Sigmoid colon (tissue), 7 donors: ENCODE results near the gene CAMK1D. TPM values are rescaled to one million over a fixed set of nuclear protein-coding genes. Genes with fewer than 3 reads are reported as not detected.

Experiments
- DNase-seq: peaks from one replicate; pipeline ENCODE4 v3.0.0-alpha.2; 2019
- H3K27ac ChIP-seq, 4 donors: fragments of 200-600 bp; sonication (generic); one replicate each; pipeline ENCODE4 v1.5.1; 2016 to 2019; ENCODE audit warnings: mild to moderate bottlenecking in 1 of 4
- H3K27me3 ChIP-seq, 3 donors: fragments of 200-600 bp; sonication (generic); one replicate each; pipeline ENCODE4 v1.5.1; 2019; ENCODE audit warnings: mild to moderate bottlenecking in 1 of 3
- H3K36me3 ChIP-seq, 4 donors: fragments of 200-600 bp; sonication (generic); one replicate each; pipeline ENCODE4 v1.5.1; 2016 to 2019
- H3K4me1 ChIP-seq, 4 donors: fragments of 200-600 bp; sonication (generic); one replicate each; pipeline ENCODE4 v1.5.1; 2017 to 2019
- H3K4me3 ChIP-seq, 4 donors: fragments of 200-600 bp; sonication (generic); one replicate each; pipeline ENCODE4 v1.5.1; 2017 to 2019; ENCODE audit warnings: mild to moderate bottlenecking in 2 of 4, moderate library complexity in 1 of 4
- H3K9me3 ChIP-seq, 4 donors: fragments of 200-600 bp in 3 of 4; sonication (generic) in 3 of 4; one replicate each; pipeline versions ENCODE4 v1.5.1 to v1.6.1; 2013 to 2019
- CTCF ChIP-seq, 4 experiments: fragments of 450-650 bp in 3 of 4; fragments of 200-600 bp in 1 of 4; IDR thresholded peaks; one replicate each; pipeline ENCODE4 v1.5.1; 2016 to 2019; ENCODE audit warnings: antibody characterized with exemption in 4 of 4, mild to moderate bottlenecking in 3 of 4, moderate library complexity in 2 of 4
- EP300 ChIP-seq, 4 donors: sonication (generic); formaldehyde crosslinking; IDR thresholded peaks; one replicate each; pipeline ENCODE4 v1.6.1; 2017; ENCODE audit warnings: antibody characterized with exemption in 4 of 4
- POLR2A ChIP-seq, 2 donors: fragments of 450-650 bp; IDR thresholded peaks; one replicate each; pipeline ENCODE4 v1.6.1; 2016; ENCODE audit warnings: antibody characterized with exemption in 2 of 2, mild to moderate bottlenecking in 2 of 2, moderate library complexity in 2 of 2
- POLR2AphosphoS5 ChIP-seq, 4 donors: sonication (generic); formaldehyde crosslinking; IDR thresholded peaks; one replicate each; pipeline ENCODE4 v1.6.1; 2017; ENCODE audit warnings: antibody characterized with exemption in 4 of 4
- WGBS, 2 donors: extraction: QIAGEN DNeasy Blood & Tissue Kit; methylation state at CpG; one replicate each; pipeline ENCODE4 v1.1.7; 2013; 5-methylcytosine and 5-hydroxymethylcytosine counted together
- intact Hi-C: fragments of 100-400 bp; cut with DNase I; formaldehyde crosslinking; loops from one replicate; pipeline ENCODE4 v1.15.1; 2023
- polyA plus RNA-seq, 3 donors: library from polyadenylated mRNA; stranded (reverse); fragments of 200-250 nt; gene quantifications; one replicate each; pipeline ENCODE4 v1.2.3, GENCODE V29; 2013
- total RNA-seq, 4 donors: library from RNA; depleted of rRNA; stranded (reverse); fragments of >200 nt; gene quantifications; one replicate each; pipeline ENCODE4 v1.1.0, GENCODE V29; 2016
- donor health status: healthy with polysubstance abuse.
- donor health status: Bipolar disorder and iron deficiency.
- donor health status: healthy.

CAMK1D gene
- total and polyA plus RNA-seq, 7 donors: 7.2 to 11.5 (median 8.6) TPM

DNA sequence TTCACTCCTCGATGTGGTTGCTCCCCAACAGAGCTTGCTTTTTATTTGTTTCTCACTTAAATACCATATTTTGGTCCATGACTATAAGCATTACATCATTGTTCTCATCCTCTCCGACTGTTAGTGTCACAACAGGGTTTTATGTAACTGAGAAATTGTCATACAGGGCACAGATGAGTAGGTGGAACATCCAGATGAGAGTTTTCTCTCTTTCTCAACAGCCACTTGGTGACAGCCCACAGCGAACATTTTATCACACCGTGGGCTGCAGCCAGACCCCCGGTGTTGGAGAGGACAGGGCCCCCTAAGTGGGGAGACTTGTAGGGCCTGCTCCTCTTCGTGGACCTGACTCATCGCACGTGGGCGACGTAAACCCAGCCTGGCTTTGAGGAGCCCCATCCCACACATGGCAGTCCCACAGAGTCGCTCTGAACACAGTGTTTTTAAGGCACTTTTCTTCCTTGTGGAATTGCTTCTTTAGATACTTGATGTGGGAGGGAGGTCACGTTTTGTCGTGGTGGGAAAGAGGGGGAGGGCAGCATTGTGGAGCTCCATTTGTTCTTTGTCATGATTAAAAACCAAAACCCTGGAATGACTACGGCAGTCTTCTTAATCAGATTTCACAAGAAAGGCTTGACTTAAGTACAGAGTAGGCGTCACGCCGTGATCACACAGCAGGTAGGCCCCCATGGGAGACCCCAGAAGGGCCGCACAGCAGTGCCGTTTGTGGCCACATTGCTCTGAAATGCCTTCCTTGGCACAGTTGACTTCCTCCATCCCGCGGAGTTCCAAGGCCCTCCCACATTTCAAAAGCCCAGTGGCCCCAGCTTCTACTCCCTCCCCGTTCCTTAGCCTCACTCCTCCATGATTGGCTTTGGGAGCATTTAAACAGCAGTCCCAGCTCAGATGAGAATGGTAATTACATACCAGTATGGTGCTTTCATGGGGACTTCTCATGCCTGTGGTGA is 431.6 kb downstream of the CAMK1D start:
- intact Hi-C loops: loop anchor here (5.0 kb wide), 1 partner anchor 34 kb away; no protein-coding TSS in a partner anchor

DNA sequence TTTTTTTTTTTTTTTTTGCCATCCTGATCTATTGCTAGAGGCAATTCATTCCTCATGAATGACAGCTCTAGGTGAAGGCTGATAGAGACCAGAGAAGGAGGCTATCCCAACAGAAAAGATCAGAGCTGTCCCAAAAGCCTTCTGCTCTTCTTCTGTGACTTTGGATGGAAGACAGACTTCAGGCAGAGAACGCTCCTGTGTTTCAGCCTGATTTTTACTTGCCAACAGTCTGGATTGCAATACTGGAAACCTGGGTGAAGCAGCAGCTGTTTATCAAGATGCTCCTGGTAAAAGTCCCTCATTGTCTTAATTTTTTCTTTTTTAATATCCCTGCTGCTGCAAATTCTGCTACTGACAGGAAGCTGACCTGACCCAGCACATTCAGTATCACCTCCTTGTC is 432.6 kb downstream of the CAMK1D start:
- WGBS, 2 donors: 92 to 99% methylated on average over 1 of the region's 1 CpG
- intact Hi-C loops: loop anchor here (1.0 to 5.0 kb wide), 2 partner anchors 35 to 120 kb away; no protein-coding TSS in a partner anchor
- Histone ChIP-seq H3K4me3 (no peak overlapping the region), H3K9me3 (no peaks in the 10 kb centered on the region), H3K27me3 (no peaks in the 10 kb centered on the region), H3K36me3 (no peaks in the 10 kb centered on the region), H3K27ac (peak overlapping the region in 2 of 4 donors; percentile 47 to 52), H3K4me1 (peaks cover 0 to 14% (median 0%) of the 10 kb centered on the region in 4 donors)
- TF ChIP-seq POLR2AphosphoS5 (IDR thresholded peaks at IDR 0.05) (peak in 1 of 4 donors; percentile 46), EP300 (IDR thresholded peaks at IDR 0.05) (no peak), POLR2A (IDR thresholded peaks at IDR 0.05) (no peak), CTCF (IDR thresholded peaks at IDR 0.05) (no peak)
- peak; percentile 46 for DNase-seq

More for the DNA sequence above, 431.6 kb downstream of the CAMK1D start:
- Histone ChIP-seq H3K27ac (peak overlapping the region in 2 of 4 donors; percentile 47 to 52), H3K27me3 (no peaks in the 10 kb centered on the region), H3K36me3 (no peaks in the 10 kb centered on the region), H3K4me1 (peaks cover 0 to 14% (median 0%) of the 10 kb centered on the region in 4 donors), H3K4me3 (no peak overlapping the region), H3K9me3 (no peaks in the 10 kb centered on the region)
- 91% methylated on average over 22 of the region's 22 CpGs for WGBS, 2 donors
- peak; percentile 65 for DNase-seq
- TF ChIP-seq CTCF (IDR thresholded peaks at IDR 0.05) (no peak), POLR2AphosphoS5 (IDR thresholded peaks at IDR 0.05) (peak in 1 of 4 donors; percentile 20)

- intact Hi-C loops: loop anchor here (1.0 to 5.0 kb wide), 2 partner anchors 35 to 120 kb away; no protein-coding TSS in a partner anchor
- no peaks in the 10 kb centered on the region for H3K27me3 ChIP-seq
- DNase-seq: peak; percentile 74
- 61 to 63% methylated on average over 8 of the region's 8 CpGs for WGBS, 2 donors
- H3K27ac ChIP-seq: peak overlapping the region in 2 of 4 donors; percentile 47 to 52
- no peaks in the 10 kb centered on the region for H3K36me3 ChIP-seq
- H3K9me3 ChIP-seq: no peaks in the 10 kb centered on the region
- peaks cover 0 to 14% (median 0%) of the 10 kb centered on the region in 4 donors for H3K4me1 ChIP-seq
- TF ChIP-seq POLR2AphosphoS5 (IDR thresholded peaks at IDR 0.05): no peak
- peak; percentile 16 to 62 (median 54) for TF ChIP-seq CTCF (IDR thresholded peaks at IDR 0.05)
- no peak overlapping the region for H3K4me3 ChIP-seq
These were observed 433.2 kb downstream of the CAMK1D start for GRCh38 chr10:12782537-12782936.

- no peaks in the 10 kb centered on the region for H3K27me3 ChIP-seq
- no peak for DNase-seq
- intact Hi-C loops: loop anchor here (5.0 kb wide), 1 partner anchor 36 kb away; no protein-coding TSS in a partner anchor
- peaks cover 0 to 14% (median 0%) of the 10 kb centered on the region in 4 donors for H3K4me1 ChIP-seq
- H3K9me3 ChIP-seq: no peaks in the 10 kb centered on the region
- TF ChIP-seq CTCF (IDR thresholded peaks at IDR 0.05) (no peak), POLR2A (IDR thresholded peaks at IDR 0.05) (no peak), EP300 (IDR thresholded peaks at IDR 0.05) (no peak), POLR2AphosphoS5 (IDR thresholded peaks at IDR 0.05) (no peak)
- peak overlapping the region in 2 of 4 donors; percentile 49 to 52 for H3K27ac ChIP-seq
- no peak overlapping the region for H3K4me3 ChIP-seq
- peaks cover 0 to 2% (median 0%) of the 10 kb centered on the region in 4 donors for H3K36me3 ChIP-seq
- WGBS, 2 donors: 80 to 88% methylated on average over 10 of the region's 10 CpGs
These were observed 433.9 kb downstream of the CAMK1D start for GRCh38 chr10:12783293-12783692.
